Hepatocyte (in vitro differentiated cells): Measurements from ENCODE around the gene ADAM11. TPM values are rescaled to one million over a fixed set of nuclear protein-coding genes. Genes with fewer than 3 reads are reported as not detected.

Experiments
- DNase-seq: peaks from one replicate; pipeline ENCODE4 v3.0.0-alpha.2; 2016; ENCODE audit warnings: low spot score
- H2AFZ ChIP-seq: fragments of 200-600 bp; sonication (generic); 2 replicates; pipeline ENCODE4 v1.6.0; 2016; ENCODE audit warnings: antibody characterized with exemption, mild to moderate bottlenecking
- H3K27ac ChIP-seq: fragments of 200-600 bp; sonication (generic); 2 replicates; pipeline ENCODE4 v1.5.1; 2016; ENCODE audit warnings: mild to moderate bottlenecking
- H3K27me3 ChIP-seq: fragments of 200-600 bp; sonication (generic); 2 replicates; pipeline ENCODE4 v1.6.1; 2016
- H3K36me3 ChIP-seq: fragments of 200-600 bp; sonication (generic); replicated peaks from 2 replicates; pipeline ENCODE4 v1.5.1; 2016; ENCODE audit warnings: low read depth; ENCODE audit not compliant: insufficient read depth
- H3K4me1 ChIP-seq: fragments of 200-600 bp; sonication (generic); 2 replicates; pipeline ENCODE4 v1.5.1; 2016; ENCODE audit warnings: mild to moderate bottlenecking, moderate library complexity; ENCODE audit not compliant: insufficient read depth
- H3K4me2 ChIP-seq: fragments of 200-600 bp; sonication (generic); 2 replicates; pipeline ENCODE4 v1.6.0; 2016
- H3K4me3 ChIP-seq: fragments of 200-600 bp; sonication (generic); 2 replicates; pipeline ENCODE4 v1.5.1; 2016; ENCODE audit warnings: mild to moderate bottlenecking
- H3K79me2 ChIP-seq: fragments of 200-600 bp; sonication (generic); 2 replicates; pipeline ENCODE4 v1.6.0; 2017; ENCODE audit warnings: mild to moderate bottlenecking
- H3K9me2 ChIP-seq: fragments of 200-600 bp; sonication (generic); replicated peaks from 2 replicates; pipeline ENCODE4 v1.6.0; 2017; ENCODE audit warnings: mild to moderate bottlenecking; ENCODE audit not compliant: insufficient read depth
- H3K9me3 ChIP-seq: fragments of 200-600 bp; sonication (generic); 2 replicates; pipeline ENCODE4 v1.5.1; 2016; ENCODE audit warnings: low read depth, mild to moderate bottlenecking
- H4K20me1 ChIP-seq: fragments of 200-600 bp; sonication (generic); 2 replicates; pipeline ENCODE4 v1.6.0; 2016; ENCODE audit warnings: mild to moderate bottlenecking; ENCODE audit not compliant: insufficient read depth, poor library complexity, severe bottlenecking
- EZH2 ChIP-seq: fragments of 200-600 bp; sonication (generic); IDR thresholded peaks from 2 replicates; pipeline ENCODE4 v1.6.1; 2016; ENCODE audit warnings: antibody characterized with exemption, mild to moderate bottlenecking, borderline replicate concordance
- EZH2phosphoT487 ChIP-seq: fragments of 200-600 bp; sonication (generic); IDR thresholded peaks from one replicate; pipeline ENCODE4 v1.6.1; 2018; ENCODE audit warnings: antibody characterized with exemption, mild to moderate bottlenecking, low read depth, moderate library complexity; ENCODE audit not compliant: unreplicated experiment, severe bottlenecking
- WGBS: methylation state at CpG from one replicate; pipeline ENCODE4 v1.1.6; 2016; ENCODE audit warnings: low lambda C conversion rate; ENCODE audit errors: missing lambda C conversion rate; 5-methylcytosine and 5-hydroxymethylcytosine counted together
- polyA plus RNA-seq: library from polyadenylated mRNA; unstranded; fragments of >200 nt; fragmentation: Nextera tagmentation; extraction: Ambion mirVana; gene quantifications from 2 replicates; pipeline ENCODE4 v1.2.1, GENCODE V29; 2016
- total RNA-seq: library from RNA; depleted of rRNA; stranded (reverse); fragments of >200 nt; gene quantifications from 2 replicates; pipeline ENCODE4 v1.2.3, GENCODE V29; 2014
- TF ChIP-seq, protein P1 (sequence below): fragments of 200-600 bp; sonication (generic); IDR thresholded peaks from 2 replicates; pipeline ENCODE4 v1.5.1; 2016; ENCODE audit warnings: antibody characterized with exemption, mild to moderate bottlenecking; ENCODE audit not compliant: poor library complexity

Gene ADAM11
- total and polyA plus RNA-seq, 2 experiments from 2014 or later = 0.50 to 0.90 TPM

DNA sequence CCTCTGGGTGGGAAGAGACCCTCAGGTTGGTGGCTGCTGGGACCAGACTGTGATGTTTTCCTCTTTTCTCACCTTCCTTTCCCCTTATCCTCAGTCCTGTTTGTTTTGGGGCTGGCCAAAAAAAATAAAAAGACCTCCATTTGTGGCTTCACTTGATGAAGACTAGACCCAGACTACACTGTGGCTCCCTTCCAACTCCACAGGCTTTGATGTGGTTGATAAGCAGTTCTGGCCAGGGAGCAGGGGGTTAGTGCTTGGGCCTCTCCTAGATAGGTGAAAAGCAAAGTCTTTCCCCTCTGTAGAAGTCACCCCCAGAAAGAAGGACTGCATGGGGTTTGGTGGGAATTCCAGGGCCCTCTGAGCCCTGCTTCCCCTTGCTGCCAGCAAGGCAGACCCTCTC is 11.2 kb upstream of the ADAM11 start:
- Histone ChIP-seq H3K4me2 (no peak overlapping the region), H3K27ac (no peak overlapping the region), H3K4me3 (no peak overlapping the region), H3K9me2 (no peaks in the 10 kb centered on the region), H3K36me3 (no peaks in the 10 kb centered on the region), H3K79me2 (no peaks in the 10 kb centered on the region), H3K9me3 (no peaks in the 10 kb centered on the region), H2AFZ (no peak overlapping the region), H4K20me1 (no peaks in the 10 kb centered on the region), H3K4me1 (no peaks in the 10 kb centered on the region), H3K27me3 (no peaks in the 10 kb centered on the region)
- DNase-seq = no peak
- no peak for TF ChIP-seq EZH2phosphoT487
- TF ChIP-seq EZH2 = no peak
- TF ChIP-seq, protein P1, sequence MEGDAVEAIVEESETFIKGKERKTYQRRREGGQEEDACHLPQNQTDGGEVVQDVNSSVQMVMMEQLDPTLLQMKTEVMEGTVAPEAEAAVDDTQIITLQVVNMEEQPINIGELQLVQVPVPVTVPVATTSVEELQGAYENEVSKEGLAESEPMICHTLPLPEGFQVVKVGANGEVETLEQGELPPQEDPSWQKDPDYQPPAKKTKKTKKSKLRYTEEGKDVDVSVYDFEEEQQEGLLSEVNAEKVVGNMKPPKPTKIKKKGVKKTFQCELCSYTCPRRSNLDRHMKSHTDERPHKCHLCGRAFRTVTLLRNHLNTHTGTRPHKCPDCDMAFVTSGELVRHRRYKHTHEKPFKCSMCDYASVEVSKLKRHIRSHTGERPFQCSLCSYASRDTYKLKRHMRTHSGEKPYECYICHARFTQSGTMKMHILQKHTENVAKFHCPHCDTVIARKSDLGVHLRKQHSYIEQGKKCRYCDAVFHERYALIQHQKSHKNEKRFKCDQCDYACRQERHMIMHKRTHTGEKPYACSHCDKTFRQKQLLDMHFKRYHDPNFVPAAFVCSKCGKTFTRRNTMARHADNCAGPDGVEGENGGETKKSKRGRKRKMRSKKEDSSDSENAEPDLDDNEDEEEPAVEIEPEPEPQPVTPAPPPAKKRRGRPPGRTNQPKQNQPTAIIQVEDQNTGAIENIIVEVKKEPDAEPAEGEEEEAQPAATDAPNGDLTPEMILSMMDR = no peak

DNA sequence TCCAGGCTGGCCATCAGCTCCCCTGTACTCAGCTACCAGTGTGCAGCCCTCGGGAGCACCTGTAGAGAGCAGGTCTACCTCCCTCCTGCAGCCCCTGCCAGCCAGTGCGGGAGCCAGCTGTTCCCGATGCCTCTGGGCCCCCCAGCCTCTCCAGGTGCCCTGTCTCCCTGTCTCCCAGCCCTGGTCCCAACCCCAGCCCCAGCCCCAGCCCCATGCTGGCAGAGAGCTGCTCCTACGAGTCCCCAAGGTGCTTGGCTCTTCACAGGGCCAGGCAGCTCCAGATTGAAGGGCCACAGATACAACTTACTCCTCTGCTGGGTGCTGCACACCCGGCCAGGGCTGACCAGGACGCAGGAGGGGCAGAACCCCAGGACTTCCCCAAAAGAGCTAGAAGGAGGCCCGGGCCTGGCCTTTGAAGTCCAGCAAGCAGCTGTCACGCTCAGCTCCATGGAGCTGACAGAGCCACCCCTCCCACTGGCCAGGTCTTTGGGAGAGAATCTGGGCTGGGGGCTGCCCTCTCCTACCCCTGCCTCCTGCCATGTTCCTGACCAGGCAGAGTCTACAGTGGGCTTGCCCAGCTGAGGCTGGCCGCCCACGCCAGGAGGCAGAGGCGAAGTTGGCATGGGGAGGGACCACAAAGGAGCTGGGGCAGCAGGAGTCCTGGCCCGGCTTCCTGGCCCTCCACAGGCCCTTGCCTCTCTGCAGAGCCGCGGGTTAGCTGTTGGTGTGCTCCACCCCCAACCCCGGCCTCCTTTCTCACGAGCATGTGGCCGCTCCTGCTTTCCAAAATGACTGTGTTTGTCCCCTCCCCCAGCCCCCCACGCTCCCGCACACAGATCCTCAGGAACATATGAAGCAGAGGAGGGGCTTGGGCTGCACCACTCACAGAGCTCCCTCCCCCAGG is 9.5 kb upstream of the ADAM11 start:
- no peaks in the 10 kb centered on the region for H3K79me2 ChIP-seq
- H3K4me2 ChIP-seq = no peak overlapping the region
- H3K27me3 ChIP-seq = no peaks in the 10 kb centered on the region
- H4K20me1 ChIP-seq = no peaks in the 10 kb centered on the region
- no peak overlapping the region for H3K27ac ChIP-seq
- no peaks in the 10 kb centered on the region for H3K9me2 ChIP-seq
- H3K4me3 ChIP-seq = no peak overlapping the region
- WGBS = 94% methylated on average over 18 of the region's 19 CpGs
- no peaks in the 10 kb centered on the region for H3K9me3 ChIP-seq
- H3K4me1 ChIP-seq = no peaks in the 10 kb centered on the region
- DNase-seq = no peak
- TF ChIP-seq, protein P1 = no peak
- TF ChIP-seq EZH2phosphoT487 (no peak), EZH2 (no peak)
- H2AFZ ChIP-seq = no peak overlapping the region
- H3K36me3 ChIP-seq = no peaks in the 10 kb centered on the region

DNA sequence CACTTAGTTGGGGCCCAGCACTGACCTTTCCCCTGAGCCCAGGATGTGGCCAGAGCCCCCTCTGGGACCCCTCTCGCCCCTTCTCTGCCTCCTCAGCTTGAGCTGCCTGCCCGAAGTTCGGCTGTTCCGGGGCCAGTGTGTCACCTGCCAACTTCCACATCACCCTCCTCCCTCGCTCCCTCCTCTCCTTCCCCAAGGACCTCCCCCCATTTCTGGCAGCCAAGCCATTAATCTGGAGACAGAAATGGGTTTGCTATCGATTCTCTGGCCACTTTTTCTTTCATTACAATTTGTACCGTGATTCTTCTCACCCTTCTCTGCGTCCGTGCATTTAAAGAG is 8.8 kb upstream of the ADAM11 start:
- Histone ChIP-seq H3K27me3 (no peaks in the 10 kb centered on the region), H3K4me2 (no peak overlapping the region), H4K20me1 (no peaks in the 10 kb centered on the region), H3K9me2 (no peaks in the 10 kb centered on the region), H3K4me1 (no peaks in the 10 kb centered on the region), H3K36me3 (no peaks in the 10 kb centered on the region), H3K79me2 (no peaks in the 10 kb centered on the region), H2AFZ (no peak overlapping the region), H3K27ac (no peak overlapping the region), H3K9me3 (no peaks in the 10 kb centered on the region), H3K4me3 (no peak overlapping the region)
- DNase-seq = no peak
- WGBS = 94% methylated on average over 9 of the region's 9 CpGs
- no peak for TF ChIP-seq EZH2phosphoT487
- TF ChIP-seq, protein P1 = no peak
- no peak for TF ChIP-seq EZH2
